ENCODE results near the gene PPP2R2B.

Gene PPP2R2B

GRCh38 chr5:146548781-146549449 lies 329.6 kb downstream of the PPP2R2B start:
- no peak for DNase-seq (ENCODE audit: low spot score)

- DNase-seq (ENCODE audit: low spot score): no peak
Measured at GRCh38 chr5:146544232-146544631, 334.3 kb downstream of the PPP2R2B start.

GRCh38 chr5:146541958-146542849 lies 336.4 kb downstream of the PPP2R2B start:
- peak; percentile 30 for DNase-seq (ENCODE audit: low spot score)

DNA sequence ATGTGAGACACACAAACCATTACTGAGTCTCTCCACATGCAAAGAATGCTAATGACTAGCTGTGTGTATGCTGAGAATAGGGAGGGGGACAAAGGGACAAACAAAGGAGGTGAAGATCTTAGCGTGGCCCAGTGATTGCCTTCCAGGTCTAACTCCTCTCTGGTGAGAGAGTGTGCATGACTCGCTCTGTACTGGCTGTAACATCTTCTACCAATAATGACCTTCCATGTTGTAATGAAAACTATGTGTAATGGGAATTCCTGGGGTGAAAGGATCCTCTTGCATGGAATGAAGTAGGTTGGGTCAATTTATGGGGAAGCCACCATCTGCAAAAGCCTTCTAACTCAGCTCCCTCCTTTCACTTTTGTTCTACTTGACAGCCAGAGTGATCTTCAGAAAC lies 338.1 kb downstream of the PPP2R2B start:
- DNase-seq (ENCODE audit: low spot score): no peak

GRCh38 chr5:146539973-146540372 lies 338.6 kb downstream of the PPP2R2B start:
- no peak for DNase-seq (ENCODE audit: low spot score)

- no peak for DNase-seq (ENCODE audit: low spot score)
Measured at GRCh38 chr5:146538432-146538831, 340.1 kb downstream of the PPP2R2B start.

- no peak for DNase-seq (ENCODE audit: low spot score)
Measured at GRCh38 chr5:146533882-146534281, 344.7 kb downstream of the PPP2R2B start.

DNA sequence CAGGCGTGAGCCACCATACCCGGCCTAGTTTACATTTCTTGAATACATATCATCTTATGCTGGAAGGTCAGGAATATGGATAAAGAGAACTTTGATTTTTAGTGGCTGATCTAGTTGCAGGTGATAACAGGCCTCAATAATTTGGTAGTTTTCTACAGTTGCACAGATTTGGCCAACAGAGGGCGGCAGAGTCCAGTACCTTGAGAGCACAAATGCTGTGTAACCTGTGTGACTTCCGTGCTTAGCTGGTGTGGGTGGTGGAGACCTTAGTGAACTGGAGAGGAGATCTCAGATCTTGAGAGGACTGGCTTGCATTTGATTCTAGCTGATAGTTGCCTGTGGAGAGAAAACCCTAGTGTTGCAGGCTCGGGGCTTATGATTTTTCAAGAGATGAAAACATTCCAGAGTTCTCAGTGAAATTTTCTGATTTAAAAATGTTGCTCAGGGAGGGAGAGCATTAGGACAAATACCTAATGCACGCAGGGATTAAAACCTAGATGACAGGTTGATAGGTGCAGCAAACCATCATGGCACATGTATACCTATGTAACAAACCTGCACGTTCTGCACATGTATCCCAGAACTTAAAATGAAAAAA lies 345.2 kb downstream of the PPP2R2B start:
- peak; percentile 50 for DNase-seq (ENCODE audit: low spot score)

Data from hematopoietic multipotent progenitor cell treated with erythropoietin and hydrocortisone succinate and interleukin-3 and kit ligand, for 17 days (in vitro differentiated cells).